ENCODE data around the gene ABCB1.

The ABCB1 gene

DNA sequence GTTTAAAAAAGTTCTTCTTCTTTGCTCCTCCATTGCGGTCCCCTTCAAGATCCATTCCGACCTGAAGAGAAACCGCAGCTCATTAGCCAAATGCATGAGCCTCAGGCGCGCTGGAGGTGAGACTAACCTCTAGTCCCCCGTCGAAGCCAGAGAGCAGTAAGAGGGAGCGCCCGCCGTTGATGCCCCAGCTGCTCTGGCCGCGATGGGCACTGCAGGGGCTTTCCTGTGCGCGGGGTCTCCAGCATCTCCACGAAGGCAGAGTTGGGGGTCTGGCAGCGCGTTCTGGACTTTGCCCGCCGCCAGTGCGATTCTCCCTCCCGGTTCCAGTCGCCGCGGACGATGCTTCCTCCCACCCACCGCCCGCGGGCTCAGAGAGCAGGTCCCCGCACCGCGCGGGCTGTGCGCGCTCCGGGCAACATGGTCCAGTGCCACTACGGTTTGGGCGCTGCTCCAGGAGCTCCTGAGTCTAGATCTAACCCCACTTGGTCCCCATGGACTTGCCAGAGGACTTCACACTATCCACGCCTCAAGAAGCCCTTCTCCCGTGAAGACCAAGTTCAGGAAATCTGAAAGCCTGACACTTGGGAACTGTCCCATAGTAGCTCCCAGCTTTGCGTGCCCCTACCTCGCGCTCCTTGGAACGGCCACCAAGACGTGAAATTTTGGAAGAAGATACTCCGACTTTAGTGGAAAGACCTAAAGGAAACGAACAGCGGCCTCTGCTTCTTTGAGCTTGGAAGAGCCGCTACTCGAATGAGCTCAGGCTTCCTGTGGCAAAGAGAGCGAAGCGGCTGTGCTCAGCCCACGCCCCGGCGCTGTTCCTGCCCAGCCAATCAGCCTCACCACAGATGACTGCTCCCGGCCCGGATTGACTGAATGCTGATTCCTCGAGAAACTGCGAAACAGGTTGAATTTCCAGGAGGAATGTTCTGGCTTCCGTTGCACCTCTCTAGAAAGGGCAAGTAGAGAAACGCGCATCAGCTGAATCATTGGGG lies at the start of gene ABCB1:
ABCB1 (minus strand) TSS at position 755 of the 995 bp plus-strand sequence; CDS start at position 55, 700 bp downstream.
- peak; percentile 43 to 63 for DNase-seq

DNA sequence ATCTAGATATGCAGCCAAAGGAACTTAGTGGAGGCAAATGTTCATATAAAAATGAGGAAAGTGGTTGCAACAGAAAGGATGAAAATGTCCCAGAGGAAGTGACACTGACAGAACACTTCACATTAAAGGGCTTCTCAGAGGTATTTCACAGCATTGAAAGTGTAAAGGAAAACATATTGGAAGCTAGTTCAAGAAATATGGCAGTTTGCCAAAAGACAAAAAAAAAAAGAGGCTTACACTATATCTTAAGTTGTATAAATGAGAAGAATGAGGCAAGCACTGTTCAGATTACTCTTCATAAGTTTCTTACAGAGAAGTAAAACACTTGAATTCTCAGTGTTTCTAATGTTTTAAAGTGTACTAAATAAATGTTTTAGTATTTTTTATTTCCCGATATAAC lies 47.6 kb upstream of the ABCB1 start:
- no peak for DNase-seq

DNA sequence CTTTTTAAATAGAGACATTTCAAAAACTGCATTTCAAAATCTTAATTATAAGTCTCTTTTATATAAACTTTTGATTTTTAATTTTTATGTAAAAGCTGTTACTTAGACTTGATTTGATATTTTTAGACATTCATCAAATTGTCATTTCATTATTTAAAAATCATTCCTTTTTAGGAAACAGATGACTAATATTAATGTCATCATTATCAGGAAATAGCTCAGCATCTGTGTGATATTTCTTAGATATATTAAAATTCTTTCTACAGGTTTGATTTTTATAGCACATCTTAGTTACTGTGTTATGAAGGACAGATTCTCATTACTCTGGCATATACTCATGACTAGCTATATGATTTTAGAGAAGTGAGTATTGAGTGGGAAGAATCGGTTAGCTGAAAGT lies 44.8 kb upstream of the ABCB1 start:
- DNase-seq: no peak

DNA sequence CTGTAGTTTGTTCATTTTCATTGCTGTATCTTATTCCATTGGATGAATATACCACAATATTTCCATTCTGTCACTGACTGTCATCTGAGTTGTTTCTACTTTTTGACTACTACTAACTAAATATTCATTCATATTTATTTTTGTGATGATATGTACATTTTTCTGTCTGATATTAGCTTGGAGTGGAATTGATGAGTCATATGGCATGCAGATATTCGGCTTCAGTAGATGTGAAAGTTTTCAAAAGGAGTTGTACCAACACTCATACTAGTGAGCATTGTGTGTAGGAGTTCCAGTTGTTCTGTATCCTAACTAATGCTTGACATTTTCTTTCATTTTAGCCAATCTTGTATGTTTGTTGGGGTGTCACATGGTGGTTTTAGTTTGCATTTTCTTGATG lies 35.2 kb upstream of the ABCB1 start:
- DNase-seq: no peak

DNA sequence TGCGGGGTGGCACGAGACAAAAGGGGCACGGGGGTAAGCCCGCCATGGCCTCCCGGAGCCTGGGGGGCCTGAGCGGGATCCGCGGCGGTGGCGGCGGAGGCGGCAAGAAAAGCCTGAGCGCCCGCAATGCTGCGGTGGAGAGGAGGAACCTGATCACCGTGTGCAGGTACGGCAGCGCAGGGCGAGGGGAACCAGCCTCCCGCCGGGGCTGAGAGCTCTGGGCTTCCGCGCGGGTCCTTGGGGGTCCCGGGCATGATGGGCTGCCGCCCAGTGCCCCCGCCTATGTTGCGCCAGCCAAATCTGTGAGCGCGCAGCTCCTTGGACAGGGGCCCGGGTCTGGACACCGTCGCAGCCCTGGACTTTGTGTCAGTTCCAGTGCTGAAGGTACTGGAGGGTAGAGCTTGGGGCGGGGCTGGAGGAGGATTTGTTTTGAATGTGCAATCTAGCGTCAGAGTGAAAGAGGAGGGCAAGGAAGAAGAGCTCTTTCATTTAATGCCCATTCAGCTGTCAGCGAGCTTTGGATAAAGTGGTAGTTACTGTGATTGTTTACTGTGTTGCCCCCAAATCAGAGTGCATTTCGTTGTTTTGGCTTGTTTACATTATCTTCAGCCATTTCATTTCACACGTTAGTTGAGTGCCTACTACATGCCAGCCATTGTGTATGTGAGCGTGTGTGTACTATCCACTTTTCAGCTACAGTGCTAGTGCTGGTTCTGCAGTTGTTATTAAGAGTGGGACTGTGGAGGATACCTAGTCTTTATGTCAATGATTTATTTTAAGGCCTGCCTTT lies 28.3 kb upstream of the ABCB1 start:
- DNase-seq: peak; percentile 19 to 24

DNA sequence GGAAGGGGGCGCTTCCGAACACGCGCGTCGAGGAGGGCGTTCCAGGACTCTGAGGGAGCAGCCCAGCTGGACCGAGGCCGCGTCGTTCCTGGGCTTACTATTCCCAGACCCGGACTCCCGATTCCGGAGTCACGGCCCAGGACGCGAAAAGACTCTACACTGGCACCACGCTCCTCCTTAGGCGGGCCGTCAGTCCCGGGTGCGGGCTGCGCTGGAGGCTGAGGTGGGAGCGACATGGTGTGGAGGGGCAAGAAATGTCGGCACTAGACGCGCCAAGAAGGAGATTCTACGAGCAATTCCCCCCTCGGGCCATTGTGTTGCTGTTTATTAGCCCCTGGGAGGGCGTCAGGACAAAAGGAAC lies 26.9 kb upstream of the ABCB1 start:
- DNase-seq: peak in 1 of 2 donors; percentile 24

DNA sequence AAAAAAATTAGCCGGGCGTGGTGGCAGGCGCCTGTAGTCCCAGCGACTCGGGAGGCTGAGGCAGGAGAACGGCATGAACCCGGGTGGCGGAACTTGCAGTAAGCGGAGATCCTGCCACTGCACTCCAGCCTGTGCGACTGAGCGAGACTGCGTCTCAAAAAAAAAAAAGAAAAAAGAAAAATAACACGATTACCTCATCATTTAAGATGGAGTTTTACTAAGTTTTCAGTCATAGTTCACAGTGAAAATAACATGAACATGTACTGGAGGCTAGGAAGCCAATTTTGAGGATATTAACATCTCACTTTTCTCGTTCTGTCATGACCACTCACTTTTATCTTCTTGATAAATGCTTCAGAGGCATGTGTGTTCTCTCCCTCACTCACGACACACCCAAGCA lies 24.4 kb upstream of the ABCB1 start:
- DNase-seq: no peak

DNA sequence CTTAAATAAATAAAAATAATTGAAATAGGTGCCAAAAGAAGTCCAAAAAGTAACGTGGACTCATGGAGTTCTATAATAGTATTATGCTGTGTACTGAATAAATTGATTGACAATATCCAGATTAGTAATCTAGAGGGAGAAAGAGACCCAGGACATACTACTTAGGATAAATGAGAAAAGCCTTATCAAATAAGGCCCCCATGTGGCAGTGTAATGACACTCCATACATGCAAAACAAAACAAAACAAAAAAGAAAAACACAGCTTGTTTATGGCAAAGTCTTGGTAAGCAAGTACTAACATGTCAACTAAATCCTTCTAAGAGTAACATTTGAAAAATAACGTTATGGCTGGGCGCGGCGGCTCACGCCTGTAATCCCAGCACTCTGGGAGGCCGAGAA lies 23.9 kb upstream of the ABCB1 start:
- DNase-seq: no peak

DNA sequence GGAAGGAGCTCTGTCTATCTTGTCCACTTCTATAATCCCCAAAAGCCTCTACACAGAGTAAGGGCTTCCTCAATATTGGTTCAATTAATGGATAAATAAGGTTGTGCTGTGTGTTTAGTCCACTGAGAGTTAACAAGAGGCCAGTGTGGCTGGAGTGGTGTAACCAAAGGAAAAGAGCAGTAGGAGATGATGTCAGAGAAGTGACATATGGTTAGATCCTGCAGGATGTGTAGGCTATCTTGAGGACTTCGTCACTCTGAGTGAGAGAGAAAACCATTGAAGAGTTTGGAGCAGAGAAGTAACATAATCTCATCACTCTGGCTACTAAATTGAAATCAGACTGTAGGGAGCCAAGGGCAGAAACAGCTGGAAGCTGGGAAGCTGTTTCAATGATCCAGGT lies 14.5 kb upstream of the ABCB1 start:
- DNase-seq: no peak

DNA sequence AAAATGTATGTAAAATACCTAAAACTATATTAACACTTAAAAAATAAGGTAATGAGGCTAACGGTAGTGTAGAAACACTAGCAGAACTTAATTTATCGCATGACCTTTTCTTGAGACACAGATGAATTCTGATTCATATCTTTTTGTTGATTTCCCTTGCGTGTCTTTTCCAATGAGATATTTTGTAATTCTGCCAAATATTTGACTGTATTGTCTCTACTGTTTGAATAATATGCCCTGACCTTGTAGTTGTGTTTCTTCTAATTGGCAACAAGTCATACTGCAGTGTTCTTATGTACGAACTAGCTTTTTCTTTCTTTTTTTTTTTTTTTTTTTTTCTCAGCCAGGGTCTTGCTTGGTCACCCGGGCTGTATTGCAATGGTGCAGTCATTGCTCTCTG lies 9.2 kb upstream of the ABCB1 start:
- no peak for DNase-seq

DNA sequence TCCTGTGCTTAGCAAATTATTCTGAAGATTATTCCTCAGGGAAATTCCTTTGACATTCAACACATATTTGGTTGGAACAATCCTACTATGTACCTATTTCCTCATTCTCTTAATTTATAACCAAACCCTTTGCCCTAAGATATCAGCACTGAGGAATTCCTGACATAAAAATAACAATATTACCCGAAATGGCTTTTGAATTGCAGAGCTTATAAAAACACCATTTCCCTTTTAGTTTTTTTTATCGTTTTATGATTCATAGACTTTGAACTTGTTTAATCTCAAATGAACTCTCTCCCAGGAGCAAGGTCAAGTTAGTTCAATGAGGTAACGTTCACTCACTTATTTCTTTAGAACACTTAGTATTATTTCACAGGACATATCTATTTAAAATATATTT lies 7.7 kb upstream of the ABCB1 start:
- DNase-seq: no peak

DNA sequence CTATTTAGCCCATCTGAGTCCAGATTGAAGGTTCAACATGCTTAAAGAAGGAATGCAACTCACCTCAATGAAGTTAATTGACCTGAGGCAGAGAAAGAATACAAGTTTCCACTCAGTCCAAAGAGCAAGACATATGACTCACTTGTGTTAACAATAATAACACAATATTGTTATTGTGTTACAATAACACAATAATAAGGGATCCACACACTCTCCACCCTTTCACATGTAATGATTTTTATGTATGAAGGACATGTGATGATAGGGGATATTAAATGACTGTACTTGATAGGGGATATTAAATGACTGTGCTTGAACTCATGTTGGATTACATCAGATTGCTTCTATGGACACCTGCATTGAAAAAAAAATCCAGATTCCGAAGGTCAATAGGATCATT lies 3.6 kb upstream of the ABCB1 start:
- no peak for DNase-seq

DNA sequence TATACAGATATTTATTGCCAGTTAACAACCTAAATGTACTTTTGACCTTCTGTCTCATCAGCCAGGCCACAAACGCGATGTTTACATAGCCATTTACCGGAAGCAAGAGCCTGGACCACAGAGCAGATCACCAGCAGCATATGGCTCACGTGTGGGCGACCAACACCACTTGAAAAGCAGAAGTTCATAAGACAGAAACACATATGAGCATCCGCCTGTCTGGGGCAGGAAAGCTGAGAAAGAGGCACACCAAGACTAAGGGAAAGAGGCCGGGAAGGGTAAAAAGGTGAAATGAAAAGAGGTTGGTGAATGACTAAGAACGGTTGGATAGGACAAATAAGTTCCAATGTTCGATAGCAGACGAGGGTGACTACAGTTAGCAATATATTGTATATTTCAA lies 1.3 kb downstream of the ABCB1 start:
- peak; percentile 26 to 33 for DNase-seq

DNA sequence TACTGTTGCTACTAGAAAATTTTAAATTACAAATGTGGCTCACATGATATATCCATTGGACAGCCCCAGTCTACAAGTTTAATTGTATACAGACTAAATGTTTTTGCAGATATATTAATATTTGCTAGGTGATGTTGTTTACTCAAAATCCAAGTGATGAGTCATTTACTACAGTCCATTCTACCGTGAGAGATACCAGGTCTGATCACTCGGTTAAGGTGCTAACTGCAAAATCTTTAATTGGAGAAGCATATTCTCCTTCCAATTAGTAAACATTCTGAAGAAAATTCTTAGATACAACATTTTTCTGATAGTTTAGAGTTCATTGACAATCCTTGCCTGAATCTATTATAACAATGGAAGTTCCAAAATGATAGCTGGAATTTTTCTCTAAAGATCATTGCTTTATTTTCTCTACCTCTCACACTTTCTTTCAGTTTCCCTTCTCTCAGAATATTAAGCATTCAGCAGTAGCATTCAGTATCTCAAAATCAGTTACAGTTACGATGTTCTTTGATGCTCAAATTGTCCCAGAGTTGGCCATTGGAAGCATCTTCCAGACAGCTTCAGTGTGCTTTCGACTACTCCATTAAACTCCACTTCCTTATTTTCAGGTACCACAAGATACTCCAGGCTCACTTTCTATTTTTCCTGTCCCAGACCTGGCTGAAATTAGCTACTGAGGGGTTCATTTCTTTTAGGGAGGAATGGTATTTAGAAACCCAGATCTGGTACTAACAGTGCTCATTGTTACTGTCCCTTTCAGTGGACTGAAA lies 2.3 kb downstream of the ABCB1 start:
- DNase-seq: no peak

DNA sequence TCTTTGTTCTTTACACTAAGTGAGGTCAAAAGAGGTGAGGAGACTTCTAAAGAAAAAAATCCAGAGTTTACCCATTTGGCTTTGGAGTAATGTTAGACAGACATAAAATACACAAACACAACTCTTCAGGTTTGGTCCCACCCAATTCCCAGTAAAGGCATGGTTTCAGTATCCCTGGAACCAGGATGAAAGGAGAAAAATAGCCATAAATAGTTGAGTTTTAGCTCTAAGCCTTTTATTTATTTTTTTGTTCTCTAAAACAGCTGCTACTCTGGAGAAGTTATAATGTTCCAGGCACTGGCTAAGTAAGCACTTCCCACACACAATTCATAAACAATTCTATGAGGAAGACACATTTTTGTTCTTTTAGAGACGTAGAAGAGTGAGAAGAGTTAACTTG lies 4.0 kb downstream of the ABCB1 start:
- DNase-seq: no peak

DNA sequence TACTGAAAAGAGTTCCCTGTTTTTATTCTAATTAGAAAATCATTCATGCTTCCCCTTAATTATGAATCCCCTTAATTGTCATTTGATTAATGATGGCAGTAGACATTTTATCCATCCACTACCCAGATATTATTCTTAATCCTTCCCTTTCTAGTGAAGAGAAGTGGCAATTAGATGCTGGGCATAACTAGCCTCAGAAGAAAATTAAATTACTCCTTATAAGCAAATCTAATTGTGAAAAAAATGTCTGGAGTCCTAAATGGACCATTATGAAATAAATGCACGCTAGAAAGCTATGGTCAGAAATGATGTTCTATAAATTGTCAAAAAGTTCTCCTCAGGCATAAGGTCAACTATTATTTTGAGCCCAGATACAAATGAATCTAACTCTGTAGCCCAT lies 4.5 kb downstream of the ABCB1 start:
- no peak for DNase-seq

DNA sequence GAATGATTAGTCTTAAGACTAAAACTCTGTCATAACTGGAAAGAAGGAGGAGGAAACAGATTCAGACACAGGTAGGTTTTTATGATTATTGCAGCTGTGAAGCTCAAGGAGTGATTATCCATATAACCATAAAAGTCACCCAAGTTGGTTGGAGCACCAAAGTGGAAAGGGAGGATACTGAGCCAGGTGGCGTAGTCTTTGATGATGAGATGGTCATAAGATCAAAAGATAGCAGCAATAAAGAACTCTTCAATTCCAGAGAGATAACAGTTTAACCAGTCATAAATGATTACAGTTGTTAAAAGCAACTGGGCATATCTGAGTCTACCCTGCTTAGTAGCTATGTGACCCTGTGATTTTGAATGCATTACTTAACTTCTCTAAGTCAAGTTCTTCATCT lies 8.4 kb downstream of the ABCB1 start:
- DNase-seq: no peak

DNA sequence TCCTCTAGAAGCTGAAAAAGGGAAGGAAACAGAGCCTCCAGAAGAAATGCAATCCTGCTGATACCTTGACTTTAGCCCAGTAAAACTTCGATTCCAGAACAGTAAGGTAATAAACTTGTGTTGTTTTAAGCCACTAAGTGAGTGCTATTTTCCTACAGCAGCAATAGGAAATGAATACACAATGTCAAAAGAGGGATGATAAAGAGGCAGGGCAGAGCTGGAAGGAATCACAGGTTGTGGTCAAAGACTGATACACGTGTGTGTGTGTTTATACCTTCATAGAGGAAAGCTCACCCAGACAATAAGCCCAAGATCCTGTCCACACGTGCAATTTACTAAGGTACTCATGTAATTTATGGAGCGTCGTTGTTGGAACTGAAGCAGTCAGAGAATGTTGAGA lies 9.5 kb downstream of the ABCB1 start:
- no peak for DNase-seq

DNA sequence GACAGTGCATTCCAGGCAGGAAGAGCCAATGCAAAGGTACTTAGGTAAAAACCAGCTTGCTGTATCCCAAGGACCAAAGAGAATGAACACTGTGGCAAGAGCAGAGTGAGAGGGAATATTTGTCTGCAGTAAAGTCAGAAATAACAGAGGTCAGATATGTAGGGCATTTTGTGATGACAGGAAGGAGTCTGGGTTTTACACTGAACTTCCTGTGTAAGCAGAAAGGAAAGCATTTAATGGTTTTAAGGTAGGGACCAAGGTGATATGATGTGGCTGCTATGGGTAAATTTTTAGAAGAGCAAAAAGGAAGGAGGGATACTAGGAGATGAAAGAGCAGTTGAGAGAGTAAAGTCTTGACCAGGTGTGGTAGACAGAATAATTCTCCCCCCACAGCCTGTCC lies 10.1 kb downstream of the ABCB1 start:
- no peak for DNase-seq

DNA sequence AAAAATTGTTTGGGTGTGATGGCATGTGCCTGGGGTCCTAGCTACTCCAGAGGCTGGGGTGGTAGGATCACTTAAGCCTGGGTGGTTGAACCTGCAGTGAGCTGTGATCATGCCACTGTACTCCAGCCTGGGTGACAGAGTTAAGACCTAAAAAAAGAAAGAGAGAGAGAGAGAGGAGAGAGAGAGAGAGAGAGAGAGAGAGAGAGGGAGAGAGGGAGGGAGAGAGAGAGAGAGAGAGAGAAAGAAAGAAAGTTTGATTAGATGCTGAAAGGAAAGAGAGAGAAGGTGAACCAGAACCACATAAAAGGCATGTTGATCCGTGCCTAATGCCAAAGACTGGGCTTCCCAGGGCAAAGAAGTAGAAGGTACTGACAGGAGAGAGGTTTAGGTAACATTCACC lies 11.1 kb downstream of the ABCB1 start:
- no peak for DNase-seq

DNA sequence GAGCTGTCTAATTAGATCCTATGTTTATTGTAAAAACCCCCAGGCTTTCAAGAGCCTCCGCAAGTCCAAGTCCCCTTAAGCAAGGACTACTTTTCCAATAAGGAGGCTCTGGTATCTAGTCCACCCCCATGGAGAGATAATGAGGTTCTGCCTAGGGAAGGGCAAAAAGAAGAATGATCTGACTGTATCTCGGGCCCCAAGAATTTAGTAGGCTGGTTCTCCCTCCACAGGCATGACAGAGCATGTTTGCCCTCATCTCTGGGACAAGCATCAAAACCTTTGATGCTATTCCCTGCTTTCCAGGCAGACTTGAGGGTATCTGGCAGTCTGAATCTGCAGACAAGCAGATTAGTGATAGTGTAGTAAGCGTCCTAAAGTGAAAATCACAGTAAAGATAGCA lies 19.0 kb downstream of the ABCB1 start:
- no peak for DNase-seq

DNA sequence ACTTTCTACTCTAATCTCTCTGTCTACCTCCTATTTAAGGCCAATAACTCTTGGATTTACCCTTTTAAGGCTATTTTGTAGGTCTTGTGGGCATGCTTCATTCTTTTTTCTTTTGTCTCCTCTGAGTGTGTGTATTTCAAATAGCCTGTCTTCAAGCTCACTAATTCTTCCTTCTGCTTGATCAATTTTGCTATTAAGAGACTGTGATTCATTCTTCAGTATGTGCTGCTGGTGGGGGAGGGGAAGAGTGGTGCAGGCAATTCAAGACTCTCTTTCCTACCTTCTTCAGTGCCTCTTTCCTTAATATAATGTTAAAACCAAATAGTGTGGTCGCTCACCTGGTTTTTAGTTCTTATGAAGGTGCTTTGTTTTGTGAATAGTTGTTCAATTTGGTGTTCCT lies 20.0 kb downstream of the ABCB1 start:
- DNase-seq: no peak

DNA sequence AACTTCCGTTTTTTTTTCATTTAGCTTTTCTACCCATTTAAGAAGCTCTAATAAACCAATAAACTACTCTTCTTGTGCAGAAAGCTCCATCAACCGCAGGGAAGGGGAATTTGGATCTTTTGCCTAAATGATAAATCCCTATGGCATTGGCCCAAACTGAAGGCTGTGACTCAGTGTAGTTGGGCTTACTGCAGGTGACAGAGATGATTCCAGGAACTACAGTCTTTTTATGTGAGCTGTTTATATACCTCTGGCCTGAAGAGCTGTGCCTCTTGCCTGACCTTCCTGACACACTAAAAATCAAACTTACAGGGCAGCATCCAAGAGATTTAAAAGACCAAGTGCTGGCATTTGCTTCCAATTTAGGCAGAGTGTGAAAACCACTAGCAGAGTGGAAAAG lies 25.2 kb downstream of the ABCB1 start:
- DNase-seq: no peak

Measured in stimulated activated CD4-positive, alpha-beta T cell treated with anti-CD3 and anti-CD28 coated beads, Interleukin-2, amount 100 ng/mL, for 24 hours (primary cell).